Activated B cell treated with CpG ODN at 0.5 μM for 24 hours (primary cell): ENCODE data around the gene IL17RE. TPM values are rescaled to one million over a fixed set of nuclear protein-coding genes. Genes with fewer than 3 reads are reported as not detected.

ENCODE experiments used
- ATAC-seq: fragments of 200-7000 bp; cut with Tn5 transposase; one replicate; pipeline ENCODE4 v1.10.0; 2021; ENCODE audit warnings: low read depth, mild to moderate bottlenecking, moderate library complexity
- CTCF ChIA-PET: fragments of 350-600 bp; sonication (Branson Sonifier 250); formaldehyde crosslinking; loops from one replicate; lab custom pipeline; 2021; ENCODE audit warnings: antibody characterized with exemption; lab: Charles Lee
- POLR2A ChIA-PET: fragments of 350-600 bp; sonication (Branson Sonifier 250); formaldehyde crosslinking; loops from one replicate; lab custom pipeline; 2021; ENCODE audit warnings: antibody characterized with exemption; lab: Charles Lee
- DNase-seq: peaks from one replicate; pipeline ENCODE4 v3.0.0; 2022
- H3K27ac Mint-ChIP-seq: one replicate; pipeline ENCODE4 v1.8.0; 2020; ENCODE audit warnings: mixed read lengths
- H3K27me3 Mint-ChIP-seq: one replicate; pipeline ENCODE4 v1.8.0; 2021; ENCODE audit warnings: mixed read lengths
- H3K36me3 Mint-ChIP-seq: one replicate; pipeline ENCODE4 v1.8.0; 2021; ENCODE audit warnings: low read depth, mixed read lengths
- H3K4me1 Mint-ChIP-seq: one replicate; pipeline ENCODE4 v1.8.0; 2021; ENCODE audit warnings: mixed read lengths
- H3K4me3 Mint-ChIP-seq: one replicate; pipeline ENCODE4 v1.8.0; 2020; ENCODE audit warnings: mild to moderate bottlenecking, mixed read lengths
- H3K9me3 Mint-ChIP-seq: one replicate; pipeline ENCODE4 v1.8.0; 2020; ENCODE audit warnings: mixed read lengths
- intact Hi-C: fragments of 100-400 bp; cut with micrococcal nuclease; formaldehyde crosslinking; loops from one replicate; pipeline ENCODE4 v1.15.1; 2024
- total RNA-seq: library from RNA; stranded (reverse); gene quantifications from 2 replicates; pipeline ENCODE4 v1.2.3, GENCODE V29; 2022
- TF ChIP-seq, protein P1 (sequence below): fragments of 200-600 bp; IDR thresholded peaks from one replicate; pipeline ENCODE4 v1.8.0; 2022; ENCODE audit warnings: antibody characterized with exemption, mild to moderate bottlenecking

Gene IL17RE
- total RNA-seq, 1 donor from 2014 or later, result 0.82 TPM

- POLR2A ChIA-PET, result interaction anchor here (0.6 to 3.7 kb wide), 2 partner anchors 22 to 485 kb away, joined by 4 to 19 read pairs; partner anchors contain the start of gene CRELD1
- intact Hi-C loops, result no loop called here
- TF ChIP-seq, protein P1, sequence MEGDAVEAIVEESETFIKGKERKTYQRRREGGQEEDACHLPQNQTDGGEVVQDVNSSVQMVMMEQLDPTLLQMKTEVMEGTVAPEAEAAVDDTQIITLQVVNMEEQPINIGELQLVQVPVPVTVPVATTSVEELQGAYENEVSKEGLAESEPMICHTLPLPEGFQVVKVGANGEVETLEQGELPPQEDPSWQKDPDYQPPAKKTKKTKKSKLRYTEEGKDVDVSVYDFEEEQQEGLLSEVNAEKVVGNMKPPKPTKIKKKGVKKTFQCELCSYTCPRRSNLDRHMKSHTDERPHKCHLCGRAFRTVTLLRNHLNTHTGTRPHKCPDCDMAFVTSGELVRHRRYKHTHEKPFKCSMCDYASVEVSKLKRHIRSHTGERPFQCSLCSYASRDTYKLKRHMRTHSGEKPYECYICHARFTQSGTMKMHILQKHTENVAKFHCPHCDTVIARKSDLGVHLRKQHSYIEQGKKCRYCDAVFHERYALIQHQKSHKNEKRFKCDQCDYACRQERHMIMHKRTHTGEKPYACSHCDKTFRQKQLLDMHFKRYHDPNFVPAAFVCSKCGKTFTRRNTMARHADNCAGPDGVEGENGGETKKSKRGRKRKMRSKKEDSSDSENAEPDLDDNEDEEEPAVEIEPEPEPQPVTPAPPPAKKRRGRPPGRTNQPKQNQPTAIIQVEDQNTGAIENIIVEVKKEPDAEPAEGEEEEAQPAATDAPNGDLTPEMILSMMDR, result no peak
- Mint-ChIP-seq H3K27me3 (no peaks in the 10 kb centered on the region), H3K27ac (no peak overlapping the region), H3K36me3 (no peaks in the 10 kb centered on the region), H3K4me1 (peaks cover 15% of the 10 kb centered on the region), H3K4me3 (no peak overlapping the region), H3K9me3 (no peaks in the 10 kb centered on the region)
- CTCF ChIA-PET, result no interaction called here
- no peak for DNase-seq
- ATAC-seq, result no peak
Observed at GRCh38 chr3:9955067-9955502, 52.4 kb downstream of the IL17RE start.

DNA sequence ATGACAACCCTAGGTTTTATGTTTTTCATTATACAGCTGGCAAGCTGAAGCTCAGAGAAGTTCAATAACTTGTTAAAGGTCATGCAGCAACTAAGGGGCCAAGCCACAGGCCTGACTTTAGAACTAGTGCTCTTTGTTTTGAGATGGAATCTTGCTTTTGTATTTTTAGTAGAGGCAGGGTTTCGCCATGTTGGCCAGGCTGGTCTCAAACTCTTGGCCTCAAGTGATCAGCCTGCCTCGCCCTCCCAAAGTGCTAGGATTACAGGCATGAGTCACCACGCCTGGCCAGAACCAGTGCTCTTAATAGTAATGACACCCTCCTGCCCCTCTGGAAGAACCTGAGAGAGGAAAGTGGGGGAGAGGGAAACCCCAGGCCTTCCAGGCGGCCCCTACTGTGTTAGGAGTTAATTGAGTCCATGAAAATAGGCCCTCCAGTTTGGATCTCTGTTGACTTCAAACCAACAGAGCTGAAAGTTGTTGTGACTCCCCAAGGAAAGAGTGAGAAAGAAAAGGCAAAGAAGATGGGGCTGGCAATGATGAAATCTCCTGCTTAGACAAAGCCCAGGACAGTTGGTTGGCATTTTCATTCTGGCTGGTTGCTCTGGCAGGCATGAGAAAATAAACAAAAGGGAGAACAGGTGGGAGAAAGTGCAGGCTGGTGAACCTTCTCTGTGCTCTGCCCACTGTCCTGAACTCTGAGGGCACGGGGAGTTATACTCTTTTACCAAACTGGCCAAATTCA lies 53.1 kb downstream of the IL17RE start:
- Mint-ChIP-seq H3K4me3 (no peak overlapping the region), H3K36me3 (peaks cover under 1% of the 10 kb centered on the region), H3K27me3 (no peaks in the 10 kb centered on the region), H3K27ac (no peak overlapping the region), H3K9me3 (no peaks in the 10 kb centered on the region), H3K4me1 (peaks cover 15% of the 10 kb centered on the region)
- TF ChIP-seq, protein P1, result no peak
- ATAC-seq (no peak), DNase-seq (no peak)
- intact Hi-C loops, result no loop called here
- POLR2A ChIA-PET, result interaction anchor here (3.7 kb wide), 1 partner anchor 23 kb away, joined by 19 read pairs; the partner anchor contains the start of gene CRELD1
- CTCF ChIA-PET, result no interaction called here

- POLR2A ChIA-PET, result no interaction called here
- DNase-seq, result no peak
- Mint-ChIP-seq H3K9me3 (no peaks in the 10 kb centered on the region), H3K4me3 (no peak overlapping the region), H3K36me3 (peaks cover 10% of the 10 kb centered on the region), H3K27me3 (no peaks in the 10 kb centered on the region), H3K27ac (no peak overlapping the region), H3K4me1 (peaks cover 5% of the 10 kb centered on the region)
- intact Hi-C loops, result no loop called here
- ATAC-seq, result no peak
- CTCF ChIA-PET, result no interaction called here
- TF ChIP-seq, protein P1, result no peak
Observed at GRCh38 chr3:9957214-9957613, 54.6 kb downstream of the IL17RE start.

DNA sequence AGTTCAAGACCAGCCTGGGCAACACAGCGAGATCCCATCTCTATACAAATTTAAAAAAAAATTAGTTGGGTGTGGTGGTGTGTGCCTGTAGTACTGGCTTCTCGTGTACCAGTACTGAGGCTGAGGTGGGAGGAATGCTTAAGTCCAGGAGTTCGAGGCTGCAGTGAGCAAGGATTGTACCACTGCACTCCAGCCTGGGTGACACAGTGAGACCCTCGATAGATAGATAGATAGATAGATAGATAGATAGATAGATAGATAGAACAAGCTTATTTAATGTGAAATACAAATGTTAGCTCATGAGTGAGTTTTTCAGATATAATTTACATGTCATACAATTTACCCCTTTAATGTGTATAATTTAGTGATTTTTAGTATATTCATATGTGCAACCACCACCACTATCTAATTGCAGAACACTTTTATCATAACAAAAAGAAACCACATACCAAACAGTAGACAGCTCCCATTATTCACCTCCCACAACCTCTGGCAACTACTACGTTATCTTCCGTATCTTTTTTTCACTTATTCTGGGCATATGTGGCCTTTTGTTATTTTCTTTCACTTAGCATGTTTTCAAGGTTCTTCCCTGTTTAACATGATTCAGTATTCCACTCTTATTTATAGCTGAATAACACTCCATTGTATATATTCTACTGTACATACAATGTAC lies 62.7 kb downstream of the IL17RE start:
- ChIA-PET CTCF (no interaction called here), POLR2A (interaction anchor here (0.6 to 0.8 kb wide), 2 partner anchors 22 to 41 kb away, joined by 3 read pairs; partner anchors contain the start of gene EMC3)
- Mint-ChIP-seq H3K4me3 (no peak overlapping the region), H3K4me1 (no peaks in the 10 kb centered on the region), H3K27ac (no peak overlapping the region), H3K27me3 (no peaks in the 10 kb centered on the region), H3K36me3 (peaks cover 69% of the 10 kb centered on the region), H3K9me3 (no peaks in the 10 kb centered on the region)
- DNase-seq (no peak), ATAC-seq (no peak)
- TF ChIP-seq, protein P1, result no peak
- intact Hi-C loops, result no loop called here

Other genes with a start within 250 kb of the IL17RE start
- 0.20 TPM in 1 of 2 replicates, not detected in the other for gene CPNE9, start 199.0 kb upstream of the IL17RE start, total RNA-seq
- 33.5 and 35.2 TPM in 2 replicates for gene BRPF1, start 171.1 kb upstream of the IL17RE start, total RNA-seq
- 43.5 and 60.7 TPM in 2 replicates for gene OGG1, start 152.9 kb upstream of the IL17RE start, total RNA-seq
- 0.69 and 1.7 TPM in 2 replicates for gene CAMK1, start 132.9 kb upstream of the IL17RE start, total RNA-seq
- gene TADA3, start 110.4 kb upstream of the IL17RE start, total RNA-seq, result 43.8 and 44.7 TPM in 2 replicates
- gene ARPC4, start 109.8 kb upstream of the IL17RE start, total RNA-seq, result 315 and 338 TPM in 2 replicates
- gene TTLL3, start 92.6 kb upstream of the IL17RE start, total RNA-seq, result 51.4 and 61.9 TPM in 2 replicates
- gene RPUSD3, start 58.8 kb upstream of the IL17RE start, total RNA-seq, result 49.5 and 55.7 TPM in 2 replicates
- not detected in 2 replicates for gene CIDEC, start 22.6 kb upstream of the IL17RE start, total RNA-seq
- 30.9 and 32.1 TPM in 2 replicates for gene JAGN1, start 12.2 kb upstream of the IL17RE start, total RNA-seq
- 0.11 and 0.29 TPM in 2 replicates for gene IL17RC, start 14.2 kb downstream of the IL17RE start, total RNA-seq
- gene CRELD1, start 31.0 kb downstream of the IL17RE start, total RNA-seq, result 26.9 and 30.5 TPM in 2 replicates
- 4.2 and 4.3 TPM in 2 replicates for gene PRRT3, start 49.6 kb downstream of the IL17RE start, total RNA-seq
- gene EMC3, start 84.0 kb downstream of the IL17RE start, total RNA-seq, result 37.6 and 40.6 TPM in 2 replicates
- gene FANCD2, start 123.6 kb downstream of the IL17RE start, total RNA-seq, result 26.8 and 31.4 TPM in 2 replicates
- not detected in 2 replicates for gene FANCD2OS, start 205.4 kb downstream of the IL17RE start, total RNA-seq
- 123 and 141 TPM in 2 replicates for gene BRK1, start 212.8 kb downstream of the IL17RE start, total RNA-seq
- gene VHL, start 238.9 kb downstream of the IL17RE start, total RNA-seq, result 91.0 and 105 TPM in 2 replicates